Activated T-cell treated with anti-CD3 and anti-CD28 coated beads for 4 hours (primary cell): ENCODE measurements around the gene SETD3.
"Not testable (repeated sequence)": the region's sequence is repeated elsewhere in the genome, so short reads cannot be mapped to it uniquely, and the experiment has no call there.

Source experiments
- DNase-seq: peaks from one replicate; pipeline ENCODE4 v3.0.0-alpha.2; 2020

SETD3 gene

DNA sequence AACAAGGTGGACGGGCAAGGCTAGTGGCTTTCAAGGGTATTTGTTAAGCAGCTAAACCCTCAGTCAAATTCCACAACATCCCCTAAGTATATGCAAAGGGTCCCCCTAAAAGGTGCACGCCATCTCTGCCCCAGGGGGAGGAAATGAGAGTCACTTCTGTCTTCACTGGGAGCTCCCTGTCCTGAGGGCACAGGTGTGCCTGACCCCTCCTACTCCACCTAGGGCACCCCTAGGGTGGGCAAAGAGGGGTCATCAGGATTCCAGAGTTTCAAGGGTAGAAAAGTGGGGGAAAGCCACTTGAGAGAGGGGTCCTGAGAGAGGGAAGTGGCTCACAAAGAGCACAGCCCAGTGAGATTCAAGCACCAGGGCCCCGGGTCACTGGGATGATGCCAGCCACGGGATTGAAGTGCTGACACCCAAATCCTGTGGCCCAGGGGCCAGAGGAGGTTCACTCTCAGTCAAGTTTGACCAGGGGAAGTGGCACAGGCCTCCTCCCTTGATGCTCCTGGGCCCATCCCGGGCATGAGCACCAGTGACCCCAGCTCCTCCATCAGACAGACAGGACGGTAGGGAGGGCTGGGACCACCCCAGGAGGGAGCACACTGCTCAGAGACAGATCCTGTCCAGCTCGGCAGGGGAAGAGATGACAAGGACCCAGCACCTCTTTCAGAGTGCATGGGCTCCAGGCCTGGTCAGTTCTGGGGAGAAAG, 126.3 kb downstream of the SETD3 start:
- no peak for DNase-seq

DNA sequence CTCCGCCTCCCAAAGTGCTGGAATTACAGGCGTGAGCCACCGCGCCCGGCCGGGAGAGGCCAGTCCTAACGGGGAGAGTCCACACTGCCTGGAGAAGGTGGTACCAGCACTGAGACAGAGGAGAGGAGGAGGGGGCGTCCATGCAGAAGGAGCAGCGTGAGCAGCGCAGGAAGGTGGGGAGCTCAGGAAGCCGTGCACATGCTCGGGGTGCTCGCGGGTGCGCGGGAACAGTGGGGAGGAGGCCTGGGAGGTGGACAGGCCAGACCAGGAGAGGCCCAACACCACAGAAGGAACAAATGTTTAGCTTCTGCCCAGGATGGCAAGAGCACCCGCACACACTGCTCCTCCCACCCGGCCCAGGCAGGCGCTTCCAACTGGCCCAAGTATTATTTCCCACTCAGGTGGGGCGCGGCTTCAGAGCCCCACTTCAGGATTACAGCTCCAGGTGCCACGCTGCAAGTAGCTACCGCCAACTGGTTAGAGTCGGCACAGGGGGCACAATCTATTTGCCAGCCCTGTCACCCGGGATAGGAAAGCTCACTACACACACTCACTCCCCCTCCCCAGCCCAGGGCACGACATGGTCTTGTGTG, 127.9 kb downstream of the SETD3 start:
- no peak for DNase-seq

DNA sequence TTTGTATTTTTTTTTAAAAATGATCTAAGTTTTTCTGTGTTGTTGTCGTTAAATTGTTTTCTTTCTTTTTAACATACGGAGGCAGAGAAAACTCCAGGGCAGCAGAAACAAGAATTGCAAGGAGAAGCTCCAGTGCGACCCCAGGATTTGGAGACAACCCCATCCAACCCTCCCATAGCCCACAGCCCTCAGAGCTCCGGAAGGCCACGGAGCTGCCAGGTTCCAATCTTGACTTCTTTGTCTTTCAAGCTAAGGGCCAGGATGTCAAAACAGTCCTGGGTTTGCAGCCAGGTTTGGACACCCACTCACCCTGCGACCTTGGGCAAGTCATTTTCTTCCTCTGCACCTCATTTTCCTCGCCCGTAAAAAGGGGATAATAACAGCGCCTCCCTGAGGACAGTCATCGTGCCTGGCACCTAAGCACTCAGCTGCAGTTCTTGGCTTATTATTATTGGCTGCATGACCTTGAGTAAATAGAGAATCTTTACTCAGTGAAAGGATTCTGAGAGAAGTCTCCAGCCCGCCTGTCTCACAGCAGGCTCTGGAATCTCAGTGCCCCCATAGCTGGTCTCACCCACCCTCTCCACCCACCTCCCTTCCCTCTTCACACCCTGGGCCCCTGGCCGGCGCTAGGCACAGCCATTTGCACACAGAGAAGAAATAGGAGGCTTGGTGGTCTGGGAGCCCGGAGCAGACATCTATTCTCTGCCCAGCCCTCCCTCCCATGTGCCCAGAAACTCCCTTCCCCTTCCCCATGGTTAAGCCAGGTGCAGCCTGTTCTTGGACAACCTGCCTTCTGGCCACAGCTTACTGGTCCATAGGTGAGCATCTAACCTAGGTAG, 129.3 kb downstream of the SETD3 start:
- no peak for DNase-seq

DNA sequence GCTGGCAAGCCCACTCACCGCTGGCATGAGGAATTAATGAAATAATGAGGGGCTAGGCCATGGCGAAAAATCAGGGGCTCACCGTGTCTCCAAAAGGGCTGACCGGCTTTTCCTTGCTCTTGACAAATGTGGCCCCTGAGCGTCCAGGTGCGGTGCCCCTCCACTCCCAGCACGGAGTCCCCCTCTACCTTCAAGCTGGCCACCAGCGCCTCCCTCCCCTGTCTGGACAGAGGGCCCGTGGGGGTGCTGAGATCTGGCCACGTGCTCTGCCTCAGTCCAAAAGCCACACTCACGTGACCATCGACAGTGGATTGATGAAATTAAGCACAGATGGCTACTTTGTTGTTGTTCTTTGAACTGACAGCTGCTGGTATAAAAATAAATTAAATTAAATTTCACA, 129.9 kb downstream of the SETD3 start:
- no peak for DNase-seq

DNA sequence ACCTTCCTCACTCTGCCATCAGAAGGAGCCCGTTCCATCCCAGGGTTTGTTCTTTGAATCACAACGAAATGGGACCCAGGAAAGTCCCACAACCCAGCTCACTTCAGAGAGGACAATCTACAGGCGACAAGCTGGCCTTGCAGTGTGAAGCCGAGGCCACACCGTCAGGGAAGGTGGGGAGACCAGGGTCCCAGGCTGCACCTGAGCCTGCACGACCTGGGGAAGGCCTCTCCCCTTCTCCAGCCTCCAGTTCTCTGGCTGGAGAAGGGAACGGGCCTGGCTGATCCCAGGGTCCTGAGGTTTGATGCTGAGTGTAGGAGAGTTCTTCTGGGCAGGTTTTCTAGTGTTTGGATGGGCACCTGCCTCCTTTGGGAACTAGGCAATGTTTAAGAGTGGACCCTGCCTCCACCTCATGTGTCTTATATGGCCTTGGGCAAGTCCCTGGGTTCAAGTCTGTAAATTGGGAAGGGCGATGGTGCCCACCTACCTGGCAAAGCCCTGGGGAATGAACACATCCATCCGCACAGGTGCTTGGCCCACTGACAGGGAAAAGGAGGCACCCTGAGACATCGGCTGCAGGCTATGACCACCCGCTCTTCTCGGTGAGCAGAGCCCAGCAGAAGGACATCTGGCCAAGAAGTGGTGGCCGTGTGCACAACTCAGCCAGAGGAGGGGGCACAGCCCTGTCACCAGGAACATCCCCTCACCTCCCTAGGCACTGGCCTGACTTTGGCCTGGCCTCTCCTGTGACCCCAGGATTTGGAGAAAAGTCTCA, 130.8 kb downstream of the SETD3 start:
- no peak for DNase-seq

DNA sequence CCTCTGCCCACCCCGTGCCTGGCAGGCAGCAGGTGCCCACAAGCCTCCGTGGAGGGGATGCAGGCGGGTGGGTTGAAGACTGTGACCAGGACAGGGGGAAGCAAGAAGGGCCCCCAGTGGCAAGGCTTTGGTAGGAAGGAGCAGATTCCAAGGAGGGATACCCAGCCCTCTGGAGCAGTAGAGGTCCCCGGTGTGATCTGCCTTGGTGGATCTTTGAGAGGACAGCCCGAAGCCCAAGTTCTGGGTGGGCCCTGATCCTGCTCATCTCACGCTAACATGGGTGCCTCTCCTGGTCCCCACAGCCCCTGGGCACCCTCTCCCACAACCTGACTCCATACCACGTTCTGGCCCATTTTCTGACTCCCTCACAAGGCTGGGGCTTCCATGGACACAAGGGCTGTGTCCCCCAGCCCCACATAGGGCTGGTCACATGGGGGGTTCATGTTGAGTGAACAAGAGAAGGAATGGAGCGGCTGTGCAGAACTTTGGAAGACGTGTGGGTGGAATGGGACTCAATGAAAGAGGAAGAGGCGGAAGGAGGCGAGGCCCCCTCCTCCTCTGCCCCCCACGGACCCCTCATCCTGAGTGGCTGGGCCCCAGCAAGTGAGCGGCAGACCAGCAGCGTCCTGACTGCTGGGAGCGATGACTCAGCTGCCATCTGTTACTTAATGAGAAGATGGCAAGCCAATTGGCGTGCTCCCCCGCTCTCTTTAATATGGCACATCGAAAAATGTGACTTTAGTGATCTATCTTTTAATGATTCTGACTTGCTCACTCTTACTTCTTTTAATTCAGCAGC, 131.6 kb downstream of the SETD3 start:
- no peak for DNase-seq

DNA sequence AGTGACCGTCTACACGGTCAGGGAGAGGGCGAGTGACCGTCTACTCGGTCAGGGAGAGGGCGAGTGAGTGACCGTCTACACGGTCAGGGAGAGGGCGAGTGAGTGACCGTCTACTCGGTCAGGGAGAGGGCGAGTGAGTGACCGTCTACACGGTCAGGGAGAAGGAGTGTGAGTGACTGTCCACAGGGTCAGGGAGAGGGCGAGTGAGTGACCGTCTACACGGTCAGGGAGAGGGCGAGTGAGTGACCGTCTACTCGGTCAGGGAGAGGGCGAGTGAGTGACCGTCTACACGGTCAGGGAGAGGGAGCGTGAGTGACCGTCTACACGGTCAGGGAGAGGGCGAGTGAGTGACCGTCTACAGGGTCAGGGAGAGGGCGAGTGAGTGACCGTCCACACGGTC, 132.4 kb downstream of the SETD3 start:
- not testable (repeated sequence) for DNase-seq
